ENCODE measurements around the gene RBM15.
A peak's percentile ranks its signal among the peaks of the same experiment; 100 is the strongest.

RBM15 gene

GRCh38 chr1:110319332-110320167 is 19.6 kb upstream of the RBM15 start:
- no peak for DNase-seq (ENCODE audit: low read depth in 2 of 2)

DNA sequence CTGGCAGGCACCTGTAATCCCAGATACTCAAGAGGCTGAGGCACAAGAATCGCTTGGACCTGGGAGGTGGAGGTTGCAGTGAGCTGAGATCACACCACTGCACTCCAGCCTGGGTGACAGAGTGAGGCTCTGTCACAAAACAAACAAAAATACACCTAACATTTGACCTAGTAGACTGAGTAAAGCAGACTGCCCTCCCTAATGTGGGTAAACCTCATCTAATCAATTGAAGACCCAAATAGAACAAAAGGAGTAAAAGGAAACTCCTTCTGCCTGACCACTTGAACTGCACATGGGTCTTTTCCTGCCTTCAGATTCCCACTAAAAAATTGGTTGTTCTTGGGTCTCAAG is 19.0 kb upstream of the RBM15 start:
- DNase-seq (ENCODE audit: low read depth in 2 of 2), result no peak

DNA sequence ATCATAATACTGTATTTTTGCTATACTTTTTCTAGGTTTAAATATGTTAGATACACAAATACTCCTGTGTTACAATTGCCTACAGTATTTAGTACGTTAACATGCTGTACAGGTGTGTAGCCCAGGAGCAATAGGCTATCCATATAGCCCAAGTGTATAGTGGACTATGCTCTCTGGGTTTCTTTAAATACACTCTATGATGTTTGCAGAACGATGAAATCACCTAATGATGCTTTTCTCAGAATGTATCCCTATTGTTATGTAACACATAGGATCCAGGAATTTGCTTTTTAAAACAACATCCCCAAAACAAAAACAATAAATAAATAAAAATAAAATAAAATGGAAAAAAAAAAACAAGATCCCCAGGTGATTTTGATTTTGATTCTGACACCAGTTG is 18.1 kb upstream of the RBM15 start:
- DNase-seq (ENCODE audit: low read depth in 2 of 2), result no peak

DNA sequence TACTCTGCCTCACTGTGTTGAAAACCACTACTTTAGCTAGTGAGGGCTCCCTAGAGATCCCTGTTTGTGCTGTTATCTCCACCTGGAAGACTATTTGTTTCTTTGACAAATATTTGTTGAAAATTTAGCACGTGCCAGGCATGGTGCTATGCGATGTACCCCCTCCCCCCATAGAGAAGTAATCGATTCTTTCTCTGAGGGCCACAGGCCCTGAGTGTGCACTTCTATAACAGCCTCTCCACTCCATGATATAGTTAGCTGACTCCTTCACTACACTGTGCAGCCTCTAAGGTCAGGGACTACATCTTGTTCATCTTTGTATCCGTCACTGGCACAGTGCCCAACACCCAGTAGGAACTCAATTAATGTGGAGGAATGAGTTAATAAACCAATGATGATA is 17.3 kb upstream of the RBM15 start:
- DNase-seq (ENCODE audit: low read depth in 2 of 2), result no peak

DNA sequence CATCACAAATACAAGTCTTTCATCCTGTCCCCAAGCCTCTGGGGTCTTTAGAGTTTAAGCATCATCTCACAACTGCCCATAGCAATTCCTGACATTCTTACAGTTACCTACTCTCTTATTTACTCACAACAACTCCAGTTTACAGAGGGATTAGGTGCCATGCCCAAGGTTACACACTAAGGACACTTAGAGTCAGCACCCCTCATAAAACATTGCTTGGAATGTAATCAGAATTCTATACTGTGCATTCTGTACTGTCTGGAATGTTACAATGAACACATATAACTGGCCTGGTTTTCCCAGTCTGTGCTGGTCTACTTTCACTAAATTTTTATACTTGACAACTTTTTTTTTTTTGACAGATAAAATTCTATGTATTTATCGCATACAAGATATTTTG is 14.5 kb upstream of the RBM15 start:
- no peak for DNase-seq (ENCODE audit: low read depth in 2 of 2)

DNA sequence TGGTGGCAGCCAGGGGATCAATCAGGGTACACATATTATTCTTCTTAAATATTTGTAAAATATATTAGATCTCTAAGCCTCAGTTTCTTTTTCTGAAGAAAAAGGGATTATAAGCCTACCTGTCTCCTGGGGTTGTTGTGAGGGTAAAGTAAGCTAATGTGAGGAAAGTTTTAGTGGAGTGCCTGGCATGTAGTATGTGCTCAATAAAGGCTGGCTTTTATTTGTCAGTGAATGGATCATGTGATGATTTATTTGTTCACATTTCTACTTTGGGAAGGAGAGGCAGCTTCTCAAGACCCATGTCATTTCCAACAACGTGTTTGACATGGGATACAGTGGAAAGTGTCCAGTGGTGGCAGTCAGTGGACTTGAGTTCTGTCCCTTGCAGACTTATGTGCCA is 12.4 kb upstream of the RBM15 start:
- DNase-seq (ENCODE audit: low read depth in 2 of 2), result no peak

- DNase-seq (ENCODE audit: low read depth in 2 of 2), result no peak
Observed at GRCh38 chr1:110328274-110328673, 10.9 kb upstream of the RBM15 start.

DNA sequence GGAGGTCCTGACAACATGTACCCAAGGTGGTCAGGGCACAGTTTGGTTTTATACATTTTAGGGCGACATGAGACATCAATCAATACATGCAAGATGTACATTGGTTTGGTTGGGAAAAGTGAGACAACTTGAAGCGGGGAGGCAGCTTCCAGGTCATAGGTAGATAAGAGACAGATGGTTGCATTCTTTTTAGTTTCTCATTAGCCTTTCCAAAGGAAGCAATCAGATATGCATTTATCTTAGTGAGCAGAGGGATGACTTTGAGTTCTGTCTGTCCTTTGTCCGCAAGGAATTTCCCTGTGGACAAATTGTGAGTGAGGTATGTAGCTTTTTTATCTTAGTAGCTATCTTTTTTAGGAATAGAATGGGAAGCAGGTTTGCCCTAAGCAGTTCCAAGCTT is 10.5 kb upstream of the RBM15 start:
- DNase-seq (ENCODE audit: low read depth in 2 of 2), result no peak

GRCh38 chr1:110335265-110335664 is 3.9 kb upstream of the RBM15 start:
- DNase-seq (ENCODE audit: low read depth in 2 of 2), result no peak

- DNase-seq (ENCODE audit: low read depth in 2 of 2), result no peak
Observed at GRCh38 chr1:110336300-110337039, 2.7 kb upstream of the RBM15 start.

- DNase-seq (ENCODE audit: low read depth in 2 of 2), result peak in 1 of 2 donors; percentile 4
Observed at GRCh38 chr1:110337704-110338308, 1.4 kb upstream of the RBM15 start.

- DNase-seq (ENCODE audit: low read depth in 2 of 2), result peak; percentile 88 to 91
Observed at GRCh38 chr1:110338309-110338885, 780 bp upstream of the RBM15 start.

DNA sequence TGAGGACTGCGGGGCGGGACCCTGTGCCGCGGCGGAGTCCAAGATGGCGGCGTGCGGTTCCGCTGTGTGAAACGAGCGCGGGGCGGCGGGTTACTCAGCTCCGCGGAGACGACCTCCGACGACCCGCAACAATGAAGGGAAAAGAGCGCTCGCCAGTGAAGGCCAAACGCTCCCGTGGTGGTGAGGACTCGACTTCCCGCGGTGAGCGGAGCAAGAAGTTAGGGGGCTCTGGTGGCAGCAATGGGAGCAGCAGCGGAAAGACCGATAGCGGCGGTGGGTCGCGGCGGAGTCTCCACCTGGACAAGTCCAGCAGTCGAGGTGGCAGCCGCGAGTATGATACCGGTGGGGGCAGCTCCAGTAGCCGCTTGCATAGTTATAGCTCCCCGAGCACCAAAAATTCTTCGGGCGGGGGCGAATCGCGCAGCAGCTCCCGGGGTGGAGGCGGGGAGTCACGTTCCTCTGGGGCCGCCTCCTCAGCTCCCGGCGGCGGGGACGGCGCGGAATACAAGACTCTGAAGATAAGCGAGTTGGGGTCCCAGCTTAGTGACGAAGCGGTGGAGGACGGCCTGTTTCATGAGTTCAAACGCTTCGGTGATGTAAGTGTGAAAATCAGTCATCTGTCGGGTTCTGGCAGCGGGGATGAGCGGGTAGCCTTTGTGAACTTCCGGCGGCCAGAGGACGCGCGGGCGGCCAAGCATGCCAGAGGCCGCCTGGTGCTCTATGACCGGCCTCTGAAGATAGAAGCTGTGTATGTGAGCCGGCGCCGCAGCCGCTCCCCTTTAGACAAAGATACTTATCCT is 430 bp downstream of the RBM15 start:
- DNase-seq (ENCODE audit: low read depth in 2 of 2), result peak; percentile 16 to 36

GRCh38 chr1:110340207-110340468 is 961 bp downstream of the RBM15 start:
- no peak for DNase-seq (ENCODE audit: low read depth in 2 of 2)

- DNase-seq (ENCODE audit: low read depth in 2 of 2), result no peak
Observed at GRCh38 chr1:110341146-110341871, 2.1 kb downstream of the RBM15 start.

DNA sequence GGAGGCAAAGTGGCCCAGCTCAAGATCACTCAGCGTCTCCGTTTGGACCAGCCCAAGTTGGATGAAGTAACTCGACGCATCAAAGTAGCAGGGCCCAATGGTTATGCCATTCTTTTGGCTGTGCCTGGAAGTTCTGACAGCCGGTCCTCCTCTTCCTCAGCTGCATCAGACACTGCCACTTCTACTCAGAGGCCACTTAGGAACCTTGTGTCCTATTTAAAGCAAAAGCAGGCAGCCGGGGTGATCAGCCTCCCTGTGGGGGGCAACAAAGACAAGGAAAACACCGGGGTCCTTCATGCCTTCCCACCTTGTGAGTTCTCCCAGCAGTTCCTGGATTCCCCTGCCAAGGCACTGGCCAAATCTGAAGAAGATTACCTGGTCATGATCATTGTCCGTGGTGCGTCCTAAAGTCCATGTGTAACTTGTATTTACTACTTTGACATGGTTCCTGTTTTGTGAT is 2.7 kb downstream of the RBM15 start:
- DNase-seq (ENCODE audit: low read depth in 2 of 2), result no peak

- no peak for DNase-seq (ENCODE audit: low read depth in 2 of 2)
Observed at GRCh38 chr1:110343249-110343648, 4.1 kb downstream of the RBM15 start.

GRCh38 chr1:110344152-110344551 is 5.0 kb downstream of the RBM15 start:
- DNase-seq (ENCODE audit: low read depth in 2 of 2), result no peak

DNA sequence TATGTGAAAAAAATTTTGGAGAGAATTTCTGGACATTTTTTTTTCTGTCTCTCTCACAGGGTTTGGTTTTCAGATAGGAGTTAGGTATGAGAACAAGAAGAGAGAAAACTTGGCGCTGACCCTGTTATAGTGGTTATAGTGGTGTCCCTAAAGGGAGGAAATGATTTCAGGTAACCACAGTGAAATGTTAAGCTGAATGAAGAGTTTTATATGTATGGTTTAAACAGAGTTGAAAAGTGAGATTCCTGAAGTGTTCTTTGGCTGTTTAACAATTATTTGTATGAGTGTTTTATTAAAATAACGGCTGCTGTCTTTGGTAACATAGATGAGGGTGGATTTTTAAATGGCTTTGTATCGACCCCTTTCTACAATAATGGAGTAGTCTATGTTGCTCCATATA is 6.3 kb downstream of the RBM15 start:
- DNase-seq (ENCODE audit: low read depth in 2 of 2), result no peak

- DNase-seq (ENCODE audit: low read depth in 2 of 2), result no peak
Observed at GRCh38 chr1:110346690-110347089, 7.5 kb downstream of the RBM15 start.

DNA sequence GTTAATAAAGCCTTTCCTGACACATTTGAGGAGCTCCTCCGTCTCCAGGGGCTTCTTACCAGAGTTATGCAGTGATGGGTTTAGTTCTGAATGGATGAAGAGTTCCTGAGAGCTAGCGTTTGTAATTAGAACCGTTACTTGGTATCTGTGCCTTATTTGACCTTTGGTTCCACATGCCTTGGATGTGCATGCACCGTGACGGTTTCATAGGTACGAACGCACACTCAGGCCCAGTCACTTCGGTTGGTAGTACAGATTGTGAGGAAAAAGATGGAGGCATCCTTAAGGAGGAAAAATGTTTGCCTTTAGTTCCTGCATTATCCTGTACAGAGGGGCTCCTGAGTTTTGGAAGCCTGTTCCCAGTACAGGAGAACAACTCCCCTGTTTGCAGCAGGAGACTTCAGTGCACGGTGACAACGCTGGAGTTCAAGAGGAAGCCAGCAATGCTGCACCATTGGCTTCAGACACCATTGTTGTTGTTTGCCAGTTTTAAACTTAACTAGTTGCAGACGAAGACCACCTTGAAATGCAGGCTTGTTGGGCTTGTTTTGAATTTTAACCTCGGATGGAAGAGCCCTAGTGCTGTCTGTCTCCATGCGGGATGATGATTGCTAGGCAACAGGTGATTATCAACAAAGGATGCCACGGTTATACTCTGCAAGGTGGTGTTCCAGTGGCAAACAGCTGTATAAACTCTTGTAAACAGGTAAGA is 8.2 kb downstream of the RBM15 start:
- no peak for DNase-seq (ENCODE audit: low read depth in 2 of 2)

Data from stimulated activated CD8-positive, alpha-beta memory T cell treated with anti-CD3 and anti-CD28 coated beads, Interleukin-2, amount 100 ng/mL, for 1 hour (primary cell).